ENCODE data around the gene PLCL1. TPM values are rescaled to one million over a fixed set of nuclear protein-coding genes. Genes with fewer than 3 reads are reported as not detected.

PLCL1 gene
- total RNA-seq, 1 experiment from 2014 or later: not detected

- intact Hi-C loops (cut with micrococcal nuclease; ENCODE audit: unreplicated experiment): no loop called here
- POLR2A ChIA-PET (ENCODE audit: unreplicated experiment): interaction anchor here (0.6 kb wide), 2 partner anchors 71 to 112 kb away, joined by 3 to 9 read pairs; no protein-coding TSS in a partner anchor
These were observed 104.8 kb downstream of the PLCL1 start for GRCh38 chr2:197908990-197909776.

GRCh38 chr2:197911667-197912066 lies 107.3 kb downstream of the PLCL1 start:
- intact Hi-C loops (cut with micrococcal nuclease; ENCODE audit: unreplicated experiment): no loop called here
- Histone ChIP-seq H2AFZ (no peak overlapping the region), H3F3A (ENCODE audit: insufficient read depth, low read depth) (no peaks in the 10 kb centered on the region), H3K4me1 (replicated peaks; ENCODE audit: insufficient read depth) (no peaks in the 10 kb centered on the region), H3K79me2 (ENCODE audit: low read depth) (no peaks in the 10 kb centered on the region), H3K4me3 (no peak overlapping the region), H4K20me1 (ENCODE audit: insufficient read depth) (no peaks in the 10 kb centered on the region), H3K4me2 (no peak overlapping the region), H3K9me2 (ENCODE audit: insufficient read depth) (no peaks in the 10 kb centered on the region), H3K27me3 (ENCODE audit: insufficient read depth, low read depth) (no peaks in the 10 kb centered on the region), H3K9me3 (ENCODE audit: insufficient read depth, low read depth) (no peaks in the 10 kb centered on the region), H3K36me3 (ENCODE audit: low read depth) (no peaks in the 10 kb centered on the region), H3K27ac (no peak overlapping the region)
- TF ChIP-seq EZH2 (IDR thresholded peaks at IDR 0.05; ENCODE audit: low read depth): no peak
- no peak for TF ChIP-seq CTCF (conservative IDR thresholded peaks at IDR 0.05)
- CTCF ChIA-PET: no interaction called here
- BruUV-seq (replicated peaks): no TSS peak
- POLR2A ChIA-PET (ENCODE audit: unreplicated experiment): no interaction called here
- no peak for DNase-seq

More at GRCh38 chr2:197908990-197909776, 104.8 kb downstream of the PLCL1 start:
- Histone ChIP-seq H4K20me1 (ENCODE audit: insufficient read depth) (no peaks in the 10 kb centered on the region), H3K36me3 (ENCODE audit: low read depth) (no peaks in the 10 kb centered on the region), H3K4me2 (no peak overlapping the region), H3K79me2 (ENCODE audit: low read depth) (no peaks in the 10 kb centered on the region), H2AFZ (no peak overlapping the region), H3K27ac (no peak overlapping the region), H3K4me3 (no peak overlapping the region), H3K27me3 (ENCODE audit: insufficient read depth, low read depth) (no peaks in the 10 kb centered on the region), H3K9me3 (ENCODE audit: insufficient read depth, low read depth) (no peaks in the 10 kb centered on the region), H3K9me2 (ENCODE audit: insufficient read depth) (no peaks in the 10 kb centered on the region), H3K4me1 (replicated peaks; ENCODE audit: insufficient read depth) (no peaks in the 10 kb centered on the region), H3F3A (ENCODE audit: insufficient read depth, low read depth) (no peaks in the 10 kb centered on the region)
- no TSS peak for BruUV-seq (replicated peaks)
- TF ChIP-seq EZH2 (IDR thresholded peaks at IDR 0.05; ENCODE audit: low read depth) (no peak), CTCF (conservative IDR thresholded peaks at IDR 0.05) (no peak)
- CTCF ChIA-PET: no interaction called here
- no peak for DNase-seq

DNA sequence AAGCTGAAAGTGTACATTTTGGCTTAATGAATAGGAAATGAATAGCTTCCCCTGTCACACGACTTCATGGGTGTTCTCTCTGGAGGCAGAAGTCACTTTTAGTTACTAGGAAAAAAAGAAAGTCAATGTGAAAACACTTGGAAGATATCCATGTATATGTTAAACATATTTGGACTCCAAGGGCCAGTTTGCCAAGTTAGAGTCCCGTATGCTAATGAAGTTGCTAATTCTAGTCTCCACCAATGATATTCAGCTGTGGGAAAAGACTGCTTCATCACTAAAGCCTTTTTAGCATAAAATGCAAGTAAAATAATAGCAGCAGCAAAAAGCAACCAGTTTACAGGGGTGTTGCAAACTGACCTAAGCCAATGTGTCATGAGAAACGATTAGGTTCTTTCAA lies 108.7 kb downstream of the PLCL1 start:
- Histone ChIP-seq H2AFZ (no peak overlapping the region), H3K27me3 (ENCODE audit: insufficient read depth, low read depth) (no peaks in the 10 kb centered on the region), H3K4me2 (no peak overlapping the region), H3K9me3 (ENCODE audit: insufficient read depth, low read depth) (no peaks in the 10 kb centered on the region), H3K4me3 (no peak overlapping the region), H3K36me3 (ENCODE audit: low read depth) (no peaks in the 10 kb centered on the region), H3F3A (ENCODE audit: insufficient read depth, low read depth) (no peaks in the 10 kb centered on the region), H4K20me1 (ENCODE audit: insufficient read depth) (no peaks in the 10 kb centered on the region), H3K79me2 (ENCODE audit: low read depth) (no peaks in the 10 kb centered on the region), H3K9me2 (ENCODE audit: insufficient read depth) (no peaks in the 10 kb centered on the region), H3K4me1 (replicated peaks; ENCODE audit: insufficient read depth) (no peaks in the 10 kb centered on the region), H3K27ac (no peak overlapping the region)
- intact Hi-C loops (cut with micrococcal nuclease; ENCODE audit: unreplicated experiment): no loop called here
- CTCF ChIA-PET: no interaction called here
- TF ChIP-seq CTCF (conservative IDR thresholded peaks at IDR 0.05) (no peak), EZH2 (IDR thresholded peaks at IDR 0.05; ENCODE audit: low read depth) (no peak)
- POLR2A ChIA-PET (ENCODE audit: unreplicated experiment): no interaction called here
- no peak for DNase-seq
- BruUV-seq (replicated peaks): no TSS peak

Data from PC-9 (cell line).